ENCODE data around the gene HCN3.
A peak's percentile ranks its signal among the peaks of the same experiment; 100 is the strongest.

Gene HCN3

GRCh38 chr1:155267373-155267772, 9.9 kb upstream of the HCN3 start:
- no peak overlapping the region for H3K27ac ChIP-seq
- no peaks in the 10 kb centered on the region for H3K27me3 ChIP-seq (replicated peaks)
- H3K4me3 ChIP-seq (ENCODE audit: low read depth, low read length), result no peak overlapping the region
- in situ Hi-C loops (cut with HindIII; ENCODE audit: low pct_ligation_motif_present, low sequenced_read_pairs), result no loop called here
- peaks cover 78% of the 10 kb centered on the region for H3K36me3 ChIP-seq (replicated peaks)
- TF ChIP-seq CTCF (IDR thresholded peaks at IDR 0.05; ENCODE audit: low read depth, low read length, missing control alignments), result no peak
- DNase-seq, result no peak

GRCh38 chr1:155268630-155269029, 8.6 kb upstream of the HCN3 start:
- H3K4me3 ChIP-seq (ENCODE audit: low read depth, low read length), result no peak overlapping the region
- in situ Hi-C loops (cut with HindIII; ENCODE audit: low pct_ligation_motif_present, low sequenced_read_pairs), result no loop called here
- H3K27me3 ChIP-seq (replicated peaks), result no peaks in the 10 kb centered on the region
- no peak for DNase-seq
- TF ChIP-seq CTCF (IDR thresholded peaks at IDR 0.05; ENCODE audit: low read depth, low read length, missing control alignments), result no peak
- H3K27ac ChIP-seq, result no peak overlapping the region
- H3K36me3 ChIP-seq (replicated peaks), result peaks cover 72% of the 10 kb centered on the region

- no peak overlapping the region for H3K4me3 ChIP-seq (ENCODE audit: low read depth, low read length)
- H3K27ac ChIP-seq, result no peak overlapping the region
- H3K27me3 ChIP-seq (replicated peaks), result no peaks in the 10 kb centered on the region
- in situ Hi-C loops (cut with HindIII; ENCODE audit: low pct_ligation_motif_present, low sequenced_read_pairs), result no loop called here
- no peak for TF ChIP-seq CTCF (IDR thresholded peaks at IDR 0.05; ENCODE audit: low read depth, low read length, missing control alignments)
- no peak for DNase-seq
- H3K36me3 ChIP-seq (replicated peaks), result peaks cover 64% of the 10 kb centered on the region
Observed at GRCh38 chr1:155269381-155269780, 7.9 kb upstream of the HCN3 start.

GRCh38 chr1:155272466-155273342, 4.6 kb upstream of the HCN3 start:
- no peak for TF ChIP-seq CTCF (IDR thresholded peaks at IDR 0.05; ENCODE audit: low read depth, low read length, missing control alignments)
- Histone ChIP-seq H3K36me3 (replicated peaks) (peaks cover 37% of the 10 kb centered on the region), H3K4me3 (ENCODE audit: low read depth, low read length) (peak overlapping the region; percentile 83), H3K27ac (peak overlapping the region; percentile 86), H3K27me3 (replicated peaks) (no peaks in the 10 kb centered on the region)
- peak; percentile 53 for DNase-seq
- in situ Hi-C loops (cut with HindIII; ENCODE audit: low pct_ligation_motif_present, low sequenced_read_pairs), result no loop called here

- no peaks in the 10 kb centered on the region for H3K27me3 ChIP-seq (replicated peaks)
- in situ Hi-C loops (cut with HindIII; ENCODE audit: low pct_ligation_motif_present, low sequenced_read_pairs), result no loop called here
- no peak for TF ChIP-seq CTCF (IDR thresholded peaks at IDR 0.05; ENCODE audit: low read depth, low read length, missing control alignments)
Observed at GRCh38 chr1:155273343-155274245, 3.7 kb upstream of the HCN3 start, which contains the start of gene CLK2. CLK2 (minus strand) TSS chr1:155273504; CDS start chr1:155270977, 2,527 bp downstream.

More at GRCh38 chr1:155273343-155274245, 3.7 kb upstream of the HCN3 start, which contains the start of gene CLK2:
- Histone ChIP-seq H3K27ac (peak within 1 kb of the TSS; percentile 86), H3K36me3 (replicated peaks) (peaks cover 28% of the 10 kb centered on the region), H3K4me3 (ENCODE audit: low read depth, low read length) (peak within 1 kb of the TSS; percentile 83)
- peak; percentile 87 for DNase-seq
